Left kidney (tissue), 2 donors: Measurements from ENCODE around the gene LCE2D. TPM values are rescaled to one million over a fixed set of nuclear protein-coding genes. Genes with fewer than 3 reads are reported as not detected.

Experiments
- DNase-seq: peaks from one replicate; pipeline ENCODE4 v3.0.0-alpha.2; 2013
- polyA plus RNA-seq: library from polyadenylated mRNA; unstranded; fragments of 120-200 nt; gene quantifications from one replicate; pipeline ENCODE4 v1.2.1, GENCODE V29; 2013; ENCODE audit not compliant: insufficient read length

Gene LCE2D
- polyA plus RNA-seq, 1 donor, result not detected

DNA sequence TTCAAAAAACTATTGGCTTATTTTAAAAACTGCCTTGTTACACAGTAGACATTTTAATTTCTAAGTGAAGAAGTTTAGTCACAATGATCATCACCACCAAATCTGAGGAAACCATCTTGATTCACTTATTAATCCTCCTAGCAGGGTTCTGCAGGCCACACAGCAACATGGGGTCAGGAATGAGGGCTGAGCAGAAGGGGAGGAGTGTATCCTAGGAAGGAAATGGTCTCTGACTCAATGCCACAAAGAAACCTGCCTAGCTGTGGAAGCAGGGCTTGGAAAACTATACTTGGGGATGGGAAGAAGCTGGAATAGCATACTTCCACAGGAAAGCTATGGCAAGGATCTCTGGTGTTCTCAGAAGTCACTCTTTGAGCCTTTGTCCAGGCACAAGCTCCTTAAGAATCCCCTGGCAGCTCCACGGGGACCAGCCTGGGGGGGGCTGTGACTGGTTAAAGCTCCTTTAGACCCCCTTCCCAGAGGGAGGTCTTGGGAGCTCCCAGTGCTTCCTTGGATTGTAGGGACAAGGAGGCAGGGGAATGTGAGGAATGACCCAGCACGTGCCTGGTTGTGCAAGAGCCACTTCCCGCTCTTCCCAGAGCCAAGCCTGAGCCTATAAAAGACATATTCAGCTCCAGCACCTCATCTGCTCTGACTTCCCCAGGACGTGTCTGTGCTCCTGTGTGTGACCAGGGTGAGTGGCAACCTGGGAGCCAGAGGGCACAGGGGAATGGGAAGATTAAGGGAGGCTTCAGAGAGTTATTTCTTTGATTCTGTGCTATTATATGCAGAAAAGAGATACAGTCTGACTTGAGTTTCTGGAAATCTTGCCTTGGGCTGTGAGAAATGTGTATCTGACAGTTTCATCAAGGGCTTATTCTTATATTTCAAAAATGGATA lies 34.8 kb downstream of the LCE2D start, which contains the start of gene LCE2A:
Gene LCE2A (plus strand): TSS at position 645 of the 900 bp plus-strand sequence. CDS start 557 bp downstream, outside the sequence.
- no peak for DNase-seq

DNA sequence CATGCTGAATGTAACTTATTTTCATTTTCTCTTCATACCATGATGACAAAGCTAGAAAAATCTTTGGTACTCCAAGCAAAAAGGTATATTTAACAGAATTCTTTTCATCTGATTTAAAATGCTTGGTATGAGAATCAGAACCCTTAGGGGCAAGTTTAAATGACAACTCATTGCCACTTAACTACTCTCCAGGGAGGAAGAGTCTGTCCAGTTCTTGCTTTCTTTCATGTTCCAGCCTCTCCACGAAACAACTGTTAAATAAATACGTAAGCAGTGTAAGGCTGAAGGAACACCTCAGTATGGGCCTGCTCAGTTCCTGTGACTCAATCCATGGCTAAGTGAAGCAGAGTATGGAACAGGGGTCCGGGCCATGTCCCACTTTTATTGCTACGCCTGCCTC lies 36.6 kb downstream of the LCE2D start:
- DNase-seq, result no peak

DNA sequence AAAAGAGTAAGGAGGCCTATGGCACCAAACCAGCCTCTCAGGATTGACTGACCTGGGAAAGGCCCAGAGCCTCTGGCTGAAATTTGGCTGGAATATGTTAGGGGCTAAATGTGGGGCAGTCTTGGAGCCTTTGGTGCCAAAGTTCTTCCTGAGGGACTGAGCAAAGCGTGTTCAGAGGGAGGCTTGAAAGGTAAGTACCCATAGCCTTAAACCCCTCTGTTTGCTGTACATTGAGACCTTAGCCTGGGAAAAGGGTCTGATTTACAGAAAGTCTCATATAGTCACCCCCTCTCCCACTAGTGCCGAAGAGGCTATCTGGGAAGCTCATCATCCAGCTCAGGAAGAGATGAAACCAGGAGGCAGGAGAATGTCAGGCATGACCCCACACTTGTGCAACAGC lies 44.7 kb downstream of the LCE2D start, which contains the start of gene LCE4A:
Gene LCE4A (plus strand): TSS at position 301 of the 400 bp plus-strand sequence. CDS start 916 bp downstream, outside the sequence.
- DNase-seq, result no peak

Other genes with a start within 250 kb of the LCE2D start
- gene CRNN, start 249.1 kb upstream of the LCE2D start, polyA plus RNA-seq, result not detected
- gene LCE5A, start 152.6 kb upstream of the LCE2D start, polyA plus RNA-seq, result 0.17 TPM
- gene CRCT1, start 148.9 kb upstream of the LCE2D start, polyA plus RNA-seq, result not detected
- not detected for gene LCE3E, start 96.6 kb upstream of the LCE2D start, polyA plus RNA-seq
- not detected for gene LCE3D, start 82.9 kb upstream of the LCE2D start, polyA plus RNA-seq
- not detected for gene LCE3C, start 63.1 kb upstream of the LCE2D start, polyA plus RNA-seq
- gene LCE3B, start 49.6 kb upstream of the LCE2D start, polyA plus RNA-seq, result not detected
- not detected for gene LCE3A, start 40.3 kb upstream of the LCE2D start, polyA plus RNA-seq
- not detected for gene LCE2C, start 11.9 kb downstream of the LCE2D start, polyA plus RNA-seq
- gene LCE2B, start 22.7 kb downstream of the LCE2D start, polyA plus RNA-seq, result not detected
- gene LCE2A, start 35.0 kb downstream of the LCE2D start, polyA plus RNA-seq, result not detected
- gene LCE4A, start 44.8 kb downstream of the LCE2D start, polyA plus RNA-seq, result not detected
- gene KPRP, start 94.6 kb downstream of the LCE2D start, polyA plus RNA-seq, result not detected
- gene LCE1F, start 111.8 kb downstream of the LCE2D start, polyA plus RNA-seq, result not detected
- gene LCE1E, start 122.9 kb downstream of the LCE2D start, polyA plus RNA-seq, result not detected
- not detected for gene LCE1D, start 133.3 kb downstream of the LCE2D start, polyA plus RNA-seq
- gene LCE1C, start 143.3 kb downstream of the LCE2D start, polyA plus RNA-seq, result not detected
- not detected for gene LCE1B, start 148.6 kb downstream of the LCE2D start, polyA plus RNA-seq
- not detected for gene LCE1A, start 164.1 kb downstream of the LCE2D start, polyA plus RNA-seq
- not detected for gene LCE6A, start 179.5 kb downstream of the LCE2D start, polyA plus RNA-seq
- not detected for gene LCE7A, start 196.6 kb downstream of the LCE2D start, polyA plus RNA-seq
- not detected for gene SMCP, start 214.9 kb downstream of the LCE2D start, polyA plus RNA-seq
- gene IVL, start 245.2 kb downstream of the LCE2D start, polyA plus RNA-seq, result 0.23 TPM